ENCODE data around the gene ABCC5.

The ABCC5 gene

DNA sequence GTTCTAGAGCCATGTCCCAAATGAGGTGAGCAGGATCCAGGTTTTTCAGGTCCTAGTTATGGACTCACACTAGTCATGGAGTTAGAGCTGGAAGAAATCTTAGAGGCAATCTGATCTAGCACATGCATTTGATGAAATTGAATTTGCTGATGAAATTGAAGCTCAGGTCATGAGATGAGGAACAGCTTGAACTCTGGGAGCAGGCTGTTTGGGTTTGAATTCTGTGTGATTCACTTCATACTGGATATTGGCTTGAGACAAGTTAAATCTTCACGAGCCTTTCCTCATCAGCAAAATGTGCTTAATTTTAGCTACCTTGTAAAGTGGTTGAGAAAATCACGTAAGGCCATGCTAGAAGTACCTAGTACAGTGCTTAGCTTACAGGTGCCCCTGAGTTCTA, 99.5 kb downstream of the ABCC5 start:
- no peak for DNase-seq

DNA sequence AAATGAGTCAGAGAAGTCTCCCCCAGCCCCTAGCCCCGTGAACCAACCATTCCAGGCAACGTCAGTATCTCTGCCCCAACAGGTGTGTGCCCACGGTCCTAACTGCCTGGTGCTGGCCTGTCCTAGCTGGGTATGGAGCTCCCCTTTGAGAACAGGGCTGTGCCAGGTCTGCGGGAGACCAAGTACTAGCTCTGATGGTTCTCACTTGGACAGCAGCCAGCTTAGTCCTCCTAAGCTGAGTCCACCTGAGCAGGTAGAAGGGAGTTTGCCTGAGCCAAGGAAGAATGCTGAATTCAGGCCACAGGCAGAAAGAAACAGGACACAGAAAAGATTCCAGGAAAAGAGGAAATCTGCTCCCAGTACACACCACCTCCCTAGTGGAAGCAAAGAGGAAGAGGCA, 99.9 kb downstream of the ABCC5 start:
- DNase-seq, result no peak

DNA sequence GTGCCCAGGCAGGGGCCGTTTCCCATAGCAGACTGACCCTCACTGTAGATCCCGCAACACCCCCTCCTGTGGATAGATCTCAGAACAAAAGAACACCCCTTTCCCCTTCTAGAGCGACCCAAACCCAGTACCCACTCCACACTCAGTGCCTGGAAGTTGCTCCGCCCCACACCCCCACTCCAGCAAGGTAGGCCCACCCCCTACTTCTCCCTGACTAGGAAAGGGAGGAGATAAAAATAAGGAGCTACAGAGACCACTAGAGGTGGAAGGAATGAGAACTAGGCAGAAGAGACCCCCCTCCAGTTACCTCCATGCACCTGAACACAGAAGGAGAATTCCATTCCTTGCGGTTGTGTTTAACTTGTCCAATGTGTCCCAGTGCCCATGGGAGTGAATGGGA, 102.8 kb downstream of the ABCC5 start:
- no peak for DNase-seq

DNA sequence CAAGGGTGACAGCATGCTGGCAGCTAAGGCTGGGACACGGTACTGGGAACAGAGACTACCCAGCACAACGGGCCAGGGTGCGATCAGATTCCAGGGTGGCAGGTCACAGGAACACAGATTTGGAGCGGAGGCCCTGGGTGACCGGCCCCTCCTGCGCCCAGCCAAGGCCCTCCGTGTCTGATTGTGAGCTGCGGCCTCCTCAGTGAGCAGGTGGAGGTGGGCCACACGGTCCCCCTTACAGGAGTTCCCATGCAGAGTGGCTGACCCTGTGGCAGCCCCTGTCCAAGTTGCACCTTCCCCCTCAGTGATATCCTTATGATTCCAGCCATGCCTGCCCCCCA, 104.1 kb downstream of the ABCC5 start:
- DNase-seq, result no peak

DNA sequence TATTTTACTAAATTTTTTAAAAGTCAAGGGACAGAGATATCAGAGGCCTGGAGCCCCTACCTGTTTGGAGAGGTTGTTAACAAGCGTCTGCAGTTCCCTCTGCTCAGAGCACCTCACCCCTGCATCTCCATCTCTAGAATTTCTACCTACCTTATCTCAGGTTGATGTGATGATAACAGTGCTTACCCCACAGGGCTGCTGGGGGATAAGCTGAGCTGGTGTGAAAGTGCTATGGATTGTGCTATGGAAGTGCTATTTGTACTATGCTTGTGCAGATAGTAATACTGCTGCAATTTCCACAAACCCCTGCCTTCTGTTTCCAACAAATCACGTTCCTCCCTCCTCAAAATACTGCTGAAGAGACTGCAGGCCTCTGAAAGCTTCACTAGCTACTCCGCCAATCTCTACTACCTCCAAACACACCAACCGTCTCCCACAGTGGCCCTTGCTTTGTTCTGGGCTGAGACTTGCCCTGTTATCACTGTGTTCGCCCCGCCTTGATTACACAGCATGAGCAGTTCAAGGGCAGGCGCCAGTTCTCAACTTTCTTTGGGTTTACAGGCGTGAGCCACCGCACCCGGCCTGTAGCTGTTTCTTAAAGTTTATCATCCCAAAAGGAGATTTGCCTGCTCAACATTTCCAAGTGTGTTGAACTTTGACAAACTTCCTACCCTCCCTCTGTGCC, 104.6 kb downstream of the ABCC5 start:
- no peak for DNase-seq

DNA sequence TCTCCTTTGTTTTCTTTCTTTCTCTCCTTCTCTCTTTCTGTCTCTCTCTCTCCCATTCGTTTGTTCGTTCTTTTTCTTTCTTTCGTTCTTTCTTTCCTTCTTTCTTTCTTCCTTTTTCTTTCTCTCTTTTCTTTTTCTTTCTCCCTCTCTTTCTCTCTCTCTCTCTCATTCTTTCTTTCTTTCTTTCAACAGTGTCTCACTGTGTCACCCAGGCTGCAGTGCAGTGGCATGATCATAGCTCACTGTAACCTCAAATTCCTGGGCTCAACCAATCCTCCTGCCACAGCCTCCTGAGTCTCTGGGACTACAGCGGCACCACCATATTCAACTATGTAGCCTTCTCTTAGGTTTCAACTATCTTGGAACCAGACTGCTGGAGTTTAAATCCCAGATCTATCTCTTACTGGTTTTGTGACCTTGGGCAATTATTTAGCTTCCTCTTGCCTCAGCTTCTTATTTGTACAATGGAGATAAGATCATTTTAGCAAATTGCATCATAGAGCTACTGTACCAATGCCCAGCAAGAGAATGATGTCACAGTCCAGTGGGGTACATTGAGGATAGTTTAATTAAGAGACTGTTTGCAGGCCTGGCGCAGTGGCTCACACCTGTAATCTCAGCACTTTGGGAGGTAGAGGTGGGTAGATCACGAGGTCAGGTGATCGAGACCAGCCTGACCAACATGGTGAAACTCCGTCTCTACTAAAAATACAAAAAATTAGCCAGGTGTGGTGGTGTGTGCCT, 105.7 kb downstream of the ABCC5 start:
- peak; percentile 46 for DNase-seq

DNA sequence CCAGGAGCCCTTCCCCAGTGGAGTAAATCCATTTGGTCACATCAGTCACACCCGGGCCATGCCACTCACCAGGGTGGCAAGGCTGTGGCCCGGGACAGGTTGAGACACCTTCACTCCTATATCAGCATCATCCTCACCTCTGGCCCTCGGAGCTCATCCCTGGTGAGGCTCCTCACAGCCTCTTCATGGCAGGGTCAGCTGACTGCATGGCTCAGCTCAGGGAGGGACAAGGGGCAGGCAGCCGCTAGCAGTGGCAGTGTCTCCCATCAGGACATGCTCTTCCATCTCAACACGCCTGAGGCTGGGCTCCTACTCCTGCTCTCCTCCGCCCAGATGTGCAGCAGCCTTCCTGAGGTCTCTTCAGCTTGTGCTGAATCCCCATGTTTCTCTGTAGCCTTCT, 106.6 kb downstream of the ABCC5 start:
- no peak for DNase-seq

DNA sequence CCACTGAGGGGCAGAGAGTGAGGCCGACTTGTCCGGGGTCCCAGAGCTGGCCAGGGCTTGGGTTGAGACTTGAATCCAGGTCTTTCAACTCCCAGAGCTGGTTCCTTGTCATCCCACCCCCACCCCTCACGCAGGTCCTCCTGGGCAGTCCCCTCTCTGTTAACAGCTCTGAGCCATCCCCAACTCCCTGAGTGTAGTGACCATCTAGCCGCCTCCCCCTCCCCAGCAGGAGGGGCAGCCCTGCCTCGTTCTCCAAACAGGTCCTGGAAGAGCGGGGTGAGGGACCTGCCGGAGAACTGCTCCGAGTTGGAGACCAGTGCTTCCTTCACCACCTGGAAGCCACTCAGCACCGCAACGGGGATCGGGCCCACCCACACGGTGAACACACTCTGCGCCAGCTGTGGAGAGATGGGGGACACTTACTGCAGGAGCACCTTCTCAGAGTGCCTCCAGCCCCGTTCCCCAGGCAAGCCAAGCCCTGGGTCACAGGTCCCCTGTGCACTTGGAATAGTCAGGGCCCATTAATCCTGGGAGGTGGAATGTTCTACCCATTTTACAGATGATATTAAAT, 108.6 kb downstream of the ABCC5 start:
- no peak for DNase-seq

DNA sequence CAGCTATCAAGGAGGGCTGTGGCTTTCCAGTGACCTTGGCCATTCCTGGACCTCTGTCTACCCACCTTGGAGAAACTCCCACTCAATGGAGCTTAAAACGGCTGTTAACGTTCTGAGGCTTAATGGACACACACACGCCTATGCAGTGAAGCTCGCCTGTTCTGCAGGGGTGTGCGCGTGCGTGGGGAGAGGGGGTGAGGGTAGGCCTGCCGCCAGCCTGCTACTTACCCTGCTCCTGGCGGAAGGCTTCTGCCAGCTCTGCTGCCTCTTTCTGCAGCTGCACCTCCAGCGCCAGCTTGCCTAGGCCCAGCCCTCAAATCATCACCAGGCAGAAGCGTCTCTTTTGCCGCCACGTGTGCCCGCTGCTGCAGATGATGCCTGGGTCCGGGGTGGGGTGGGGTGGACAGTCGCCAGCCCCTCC, 109.8 kb downstream of the ABCC5 start:
- DNase-seq, result no peak

DNA sequence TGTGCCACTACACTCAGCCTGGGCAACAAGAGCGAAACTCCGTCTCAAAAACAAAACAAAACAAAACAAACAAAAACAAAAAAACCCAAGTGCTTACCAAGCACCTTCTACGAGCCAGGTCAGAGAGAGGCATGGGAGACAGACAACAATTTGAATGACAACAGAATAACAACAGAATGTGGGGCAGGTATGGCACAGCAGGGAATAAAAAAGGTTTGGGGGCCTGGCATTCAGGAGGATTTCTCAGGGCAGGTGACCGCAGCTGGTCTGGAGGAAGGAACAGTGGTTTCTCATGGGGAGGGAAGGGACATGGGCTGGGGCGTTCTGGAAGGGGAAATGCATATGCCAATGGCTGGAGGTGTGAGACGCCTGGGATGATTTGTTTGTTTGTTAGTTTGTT, 110.5 kb downstream of the ABCC5 start:
- no peak for DNase-seq

DNA sequence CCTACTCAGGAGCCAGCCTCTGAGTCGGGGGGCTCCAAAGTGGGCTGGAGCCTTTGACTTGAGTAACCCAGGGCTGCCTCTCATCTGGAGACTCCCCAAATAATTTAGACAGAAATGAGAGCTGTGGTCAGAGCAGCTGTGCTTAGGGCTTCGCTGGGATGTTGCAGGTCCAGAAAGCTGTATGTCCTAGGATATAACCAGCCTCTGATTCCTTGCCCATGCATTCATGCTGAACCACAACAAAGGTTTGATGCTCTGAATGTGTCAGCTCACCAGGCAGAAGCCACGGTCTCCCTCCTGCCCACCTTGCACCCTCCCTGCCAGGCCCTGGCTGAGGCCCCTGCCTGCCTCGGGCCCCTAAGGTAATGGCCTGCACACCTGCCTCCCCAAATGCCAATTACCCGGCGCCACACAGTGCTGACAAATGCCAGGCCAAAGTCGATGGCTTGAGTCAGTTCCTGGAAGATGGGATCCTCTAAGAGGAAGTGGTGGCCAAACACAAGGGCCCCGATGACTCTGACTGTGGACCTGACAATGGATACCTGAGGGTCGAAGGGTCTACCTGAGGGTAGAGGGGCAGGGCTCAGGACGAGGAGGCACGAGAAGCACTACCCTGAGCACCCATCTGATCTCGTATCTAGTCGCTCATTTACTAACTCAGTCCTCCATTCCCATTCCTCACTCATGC, 111.3 kb downstream of the ABCC5 start:
- DNase-seq, result no peak

DNA sequence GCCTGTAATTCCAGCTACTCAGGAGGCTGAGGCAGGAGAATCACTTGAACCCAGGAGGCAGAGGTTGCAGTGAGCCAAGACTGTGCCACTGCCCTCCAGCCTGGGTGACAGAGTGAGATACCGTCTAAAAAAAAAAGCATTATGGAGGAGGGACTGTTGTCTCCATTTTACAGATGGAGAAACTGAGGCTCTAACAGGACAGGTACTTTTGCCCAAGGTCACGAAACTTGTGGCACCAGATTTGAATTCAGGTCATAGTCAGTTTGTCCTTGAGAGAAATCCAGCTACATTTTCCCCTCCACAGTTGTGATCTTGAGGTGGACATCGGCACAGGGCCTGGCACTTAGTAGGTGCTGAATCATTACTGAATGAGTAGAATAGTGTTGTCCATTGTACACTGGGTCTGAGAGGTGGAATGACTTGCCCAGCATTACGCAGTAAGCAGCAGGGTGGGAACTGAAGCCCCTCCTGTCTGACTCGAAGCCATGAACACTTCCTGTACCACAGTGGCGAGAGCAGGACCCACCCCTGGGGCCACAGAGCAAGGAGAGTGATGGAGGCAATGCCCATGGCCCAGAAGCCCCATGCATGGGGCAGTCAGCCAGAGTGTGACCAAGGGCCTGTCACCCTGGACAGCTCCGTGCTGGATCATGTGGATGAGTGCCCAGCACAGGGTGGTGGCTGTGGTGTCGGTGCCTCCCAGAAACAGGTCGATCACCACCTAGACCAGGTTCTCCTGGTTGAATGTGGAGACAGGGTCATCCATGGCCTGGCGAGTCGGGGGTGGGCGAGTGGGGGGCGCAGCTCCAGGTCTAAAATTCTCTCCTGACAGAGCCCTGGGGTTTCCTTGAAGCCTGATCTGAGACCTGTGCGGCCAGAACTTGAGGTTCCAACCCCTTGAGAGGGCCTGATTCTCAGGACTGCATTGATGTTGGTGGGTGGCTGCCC, 112.6 kb downstream of the ABCC5 start:
- no peak for DNase-seq

DNA sequence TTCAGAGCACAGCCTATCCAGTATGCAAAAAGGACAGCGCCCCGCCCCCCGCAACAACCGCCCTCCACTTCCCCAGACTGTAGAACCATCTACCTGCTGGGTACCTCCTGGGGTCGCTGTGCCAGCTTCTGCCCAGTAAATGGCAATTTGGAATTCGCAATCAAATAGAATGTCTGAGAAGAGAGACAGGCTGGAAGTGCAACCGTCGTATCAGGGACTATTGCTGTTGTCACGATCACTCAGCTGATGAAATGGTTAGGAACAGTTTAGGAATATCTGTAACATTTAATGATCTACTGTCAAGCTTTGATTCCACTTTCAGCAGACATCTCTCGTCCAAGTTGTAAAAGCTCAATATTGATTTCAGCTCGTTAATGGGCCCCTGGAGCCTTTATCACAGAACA, 119.7 kb downstream of the ABCC5 start:
- no peak for DNase-seq

DNA sequence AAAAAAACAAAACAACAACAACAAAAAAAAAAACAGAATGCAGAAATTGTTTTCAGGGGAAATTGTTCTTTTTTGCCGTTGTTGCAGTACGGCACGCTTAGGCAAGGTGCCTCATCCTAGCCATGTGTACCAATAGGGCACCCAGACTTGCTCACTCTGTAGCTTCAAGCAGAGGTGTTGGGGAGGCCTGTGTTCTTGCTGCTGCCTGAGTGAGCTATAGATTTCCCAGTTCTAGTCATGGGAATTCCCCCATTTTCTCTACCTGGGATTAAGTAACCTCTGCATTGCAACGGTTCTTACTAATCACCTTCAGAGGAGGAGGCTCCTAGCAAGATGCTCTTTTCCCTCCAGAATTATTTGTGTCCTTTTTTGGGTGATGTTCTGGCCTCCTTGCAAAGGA, 120.1 kb downstream of the ABCC5 start:
- no peak for DNase-seq

DNA sequence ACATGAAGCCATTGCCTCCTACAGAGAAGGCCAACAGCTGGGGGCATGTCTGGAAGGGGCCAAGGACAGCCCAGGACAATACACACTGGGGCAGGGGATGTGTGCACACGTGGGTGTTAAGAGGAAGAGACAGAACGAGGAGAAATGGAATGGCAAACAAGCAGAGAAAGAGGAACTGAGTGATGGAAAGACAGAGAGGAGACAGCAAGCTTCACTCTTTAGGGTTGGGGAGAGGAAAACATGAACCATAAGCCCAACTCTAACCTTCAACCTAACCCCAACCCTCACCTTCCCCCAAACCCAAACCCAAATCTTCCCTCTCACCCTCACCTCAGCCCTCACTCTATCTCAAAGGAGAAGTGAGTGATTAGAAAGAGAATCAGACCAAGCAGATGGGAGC, 121.1 kb downstream of the ABCC5 start:
- peak; percentile 14 to 17 for DNase-seq

DNA sequence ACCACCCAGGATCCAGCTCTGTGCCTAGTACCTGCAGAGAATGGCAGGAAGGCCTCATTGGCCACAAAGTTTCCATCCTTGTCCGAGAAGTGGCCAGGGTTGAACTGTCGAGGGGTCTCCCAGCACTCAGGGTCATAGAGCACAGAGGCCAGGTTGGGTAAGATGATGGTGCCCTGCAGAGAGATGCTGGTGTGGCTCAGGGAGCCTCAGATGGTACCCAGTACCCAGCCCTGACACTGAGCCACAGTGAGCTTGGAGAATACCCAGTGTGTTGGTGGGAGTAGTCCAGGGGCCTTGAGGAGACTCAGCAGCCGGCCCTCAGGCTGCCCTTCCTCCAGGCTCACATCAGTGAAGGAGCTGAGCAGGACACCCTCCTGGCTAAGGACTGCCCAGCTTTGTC, 121.5 kb downstream of the ABCC5 start:
- no peak for DNase-seq

DNA sequence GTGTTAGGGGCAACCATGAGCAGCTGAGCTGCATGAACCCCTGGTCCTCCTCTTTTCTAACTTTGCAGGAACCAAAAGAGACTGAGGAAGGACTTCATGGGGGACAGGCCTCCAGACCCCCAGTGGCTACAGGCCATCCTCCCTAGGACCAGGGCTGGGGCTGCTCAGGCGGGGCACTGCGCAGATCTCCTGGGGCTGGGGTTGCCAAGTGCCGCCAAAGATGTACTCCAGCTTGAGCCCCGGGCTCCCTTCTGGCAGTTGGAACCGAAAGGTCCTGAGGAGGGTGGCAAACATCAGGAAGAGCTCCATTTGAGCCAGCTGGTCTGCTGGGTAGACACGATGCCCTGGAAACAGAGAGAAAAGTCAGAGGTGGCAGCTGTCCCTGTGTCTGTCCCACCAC, 121.9 kb downstream of the ABCC5 start:
- no peak for DNase-seq

DNA sequence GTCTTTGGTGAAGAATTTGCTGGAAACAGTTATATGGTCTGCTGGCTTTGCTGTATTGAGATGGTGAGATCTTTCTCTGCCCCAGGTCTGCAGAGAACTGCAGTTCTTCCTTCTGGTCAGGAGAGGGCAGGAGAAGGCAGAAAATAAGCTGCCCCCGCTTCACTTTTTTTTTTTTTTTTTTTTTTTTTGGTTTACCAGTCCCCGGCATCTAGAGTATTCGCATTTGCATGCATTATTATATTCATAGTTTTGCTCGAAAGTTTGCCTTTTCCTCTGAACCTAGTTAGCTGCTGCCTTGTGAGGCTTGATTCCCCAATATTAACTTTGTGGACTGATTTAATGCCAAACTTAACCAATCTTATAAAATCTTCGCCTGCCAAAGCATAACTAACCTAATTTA, 122.4 kb downstream of the ABCC5 start:
- DNase-seq, result peak; percentile 72 to 74

DNA sequence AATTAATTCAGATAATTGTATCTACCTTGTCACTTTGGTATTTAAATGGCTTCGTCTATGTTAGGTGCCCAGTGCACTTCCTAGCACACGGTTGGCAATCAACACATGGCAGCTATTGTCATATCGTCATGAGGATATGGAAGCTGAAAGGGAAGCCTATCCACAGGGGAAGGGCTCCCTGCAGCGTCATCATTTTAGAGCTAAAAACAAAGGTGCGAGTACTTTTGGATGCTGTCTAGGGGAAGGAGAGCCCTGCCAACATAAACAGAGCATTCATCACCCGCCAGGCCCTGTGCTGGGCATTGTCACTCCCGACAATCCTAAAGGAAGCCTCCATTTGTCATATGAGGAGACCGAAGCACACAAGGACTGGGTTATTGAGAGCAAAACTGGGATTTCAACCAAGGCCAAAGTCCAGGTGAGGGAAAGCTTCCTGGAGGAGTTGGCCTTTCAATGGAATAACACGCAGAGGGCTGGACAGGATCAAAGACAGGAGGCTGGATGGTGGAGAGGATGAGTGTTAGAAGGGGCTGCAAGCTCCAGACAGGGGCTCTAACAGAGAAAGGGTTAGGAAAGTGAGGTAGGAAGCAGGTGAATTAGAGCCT, 125.0 kb downstream of the ABCC5 start:
- DNase-seq, result no peak

DNA sequence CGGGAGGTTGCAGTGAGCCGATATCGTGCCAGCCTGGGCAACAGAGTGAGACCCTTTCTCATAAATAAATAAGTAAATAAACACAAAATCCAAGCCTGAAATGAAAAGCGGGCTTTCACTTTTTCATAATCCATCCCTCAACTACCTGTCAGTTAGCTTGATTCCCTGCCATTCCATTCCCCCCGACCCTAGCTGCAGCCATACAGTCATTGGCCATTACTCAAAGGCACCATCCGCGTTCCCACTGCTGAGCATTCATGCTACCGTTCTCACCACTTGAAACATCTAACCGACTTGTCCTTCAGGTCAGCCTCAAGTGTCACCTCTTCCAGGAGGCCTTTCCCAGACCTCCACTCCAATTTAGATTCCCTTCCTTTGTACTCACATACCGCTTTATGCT, 131.9 kb downstream of the ABCC5 start:
- no peak for DNase-seq

DNA sequence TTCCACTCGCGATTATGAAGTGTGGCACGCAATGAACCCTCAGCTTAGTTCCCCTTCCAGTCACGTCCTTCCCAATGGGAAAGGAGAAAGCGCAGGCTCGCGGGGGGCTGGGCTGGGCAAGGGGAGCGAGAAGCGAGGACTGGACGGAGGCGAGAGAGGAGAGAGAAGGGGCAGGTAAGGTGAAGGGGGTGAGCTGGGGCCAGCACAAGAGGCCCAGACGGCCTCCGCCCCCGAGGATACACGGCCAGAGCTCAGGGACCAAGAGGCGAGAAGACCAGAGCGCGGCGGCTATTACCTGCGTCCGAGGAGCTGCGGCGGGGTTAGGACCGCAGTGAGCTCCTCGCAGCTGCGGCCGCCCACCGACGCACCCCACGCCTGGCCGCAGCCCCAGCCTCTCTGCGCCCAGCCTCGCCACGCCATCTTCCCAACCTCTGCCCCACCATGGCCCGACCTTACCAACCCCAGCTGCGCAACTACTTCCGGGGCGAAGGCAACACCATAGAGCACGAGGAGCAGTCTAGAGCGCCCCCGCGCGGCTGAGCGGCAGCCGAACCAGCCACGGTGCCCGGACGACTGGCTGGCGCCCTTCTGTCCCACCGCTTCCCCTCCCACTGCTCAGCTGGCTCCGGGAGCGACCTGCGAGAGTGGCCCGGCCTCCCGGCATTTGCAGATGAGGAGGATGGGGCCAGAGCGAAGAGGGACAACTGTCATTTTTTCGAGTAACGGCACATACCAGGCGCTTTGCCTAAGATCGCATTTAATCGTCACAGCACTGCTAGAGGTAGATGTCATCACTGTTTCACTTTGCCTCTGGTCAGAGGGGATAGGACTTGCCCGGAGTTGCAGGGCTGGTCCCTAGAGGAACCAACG, 133.0 kb downstream of the ABCC5 start, which contains the start of gene PARL:
Gene PARL, minus strand, starts transcription at position 454 of the 870 bp plus-strand sequence. Its CDS starts 34 bp downstream, at position 420.
- peak; percentile 97 to 98 for DNase-seq
